ENCODE measurements around the gene PSMG3. TPM values are rescaled to one million over a fixed set of nuclear protein-coding genes. Genes with fewer than 3 reads are reported as not detected.

The PSMG3 gene
- total and polyA plus RNA-seq, 2 of the 8 experiments (the other 6 are each of a cell fraction or from before 2014, with no cell fraction given): 30.2 to 62.0 TPM

- TF ChIP-seq SAP30 (IDR thresholded peaks at IDR 0.05; ENCODE audit: insufficient read depth, insufficient replicate concordance, low read length): no peak
- no peak for TF ChIP-seq RNF2 (IDR thresholded peaks at IDR 0.05; ENCODE audit: borderline replicate concordance, low read depth, low read length, missing control alignments, poor library complexity, severe bottlenecking)
These were observed 2.6 kb downstream of the PSMG3 start (continued) for GRCh38 chr7:1567049-1567771.
